OCI-LY7 (cell line): Measurements from ENCODE around the gene ZNF503. TPM values are rescaled to one million over a fixed set of nuclear protein-coding genes. Genes with fewer than 3 reads are reported as not detected.

Experiments used
- BruUV-seq: library from RNA; stranded (reverse); fragments of 400-500 nt; replicated peaks from 2 replicates; lab custom pipeline; 2021; lab: Mats Ljungman, UMichigan
- CTCF ChIA-PET: fragments of 300-600 bp; sonication (Branson Sonifier 250); formaldehyde crosslinking; loops from one replicate; lab custom pipeline; 2022; ENCODE audit warnings: antibody characterized with exemption; ENCODE audit not compliant: unreplicated experiment; lab: Charles Lee
- POLR2A ChIA-PET: fragments of 300-600 bp; sonication (Branson Sonifier 250); formaldehyde crosslinking; loops from one replicate; lab custom pipeline; 2022; ENCODE audit warnings: antibody characterized with exemption; lab: Charles Lee
- DNase-seq: peaks from one replicate; pipeline ENCODE4 v3.0.0-alpha.2; 2015; ENCODE audit warnings: low spot score
- H2AFZ ChIP-seq: fragments of 200-600 bp; sonication (generic), shearing (Covaris generic); 2 replicates; pipeline ENCODE4 v1.6.1; 2014; ENCODE audit warnings: mild to moderate bottlenecking, antibody characterized with exemption, low read length, moderate library complexity
- H3K27ac ChIP-seq: fragments of 200-600 bp; sonication (generic); 2 replicates; pipeline ENCODE4 v1.5.1; 2014; ENCODE audit warnings: mixed run types, low read depth, mild to moderate bottlenecking, moderate library complexity, low read length, inconsistent platforms; ENCODE audit not compliant: poor library complexity, severe bottlenecking
- H3K36me3 ChIP-seq: fragments of 200-600 bp; sonication (generic); 2 replicates; pipeline ENCODE4 v1.6.1; 2014; ENCODE audit warnings: mild to moderate bottlenecking, antibody characterized with exemption, low read length, moderate library complexity, mixed read lengths; ENCODE audit not compliant: insufficient read depth
- H3K4me1 ChIP-seq: fragments of 200-600 bp; sonication (generic); 2 replicates; pipeline ENCODE4 v1.5.1; 2014; ENCODE audit warnings: mild to moderate bottlenecking, low read length; ENCODE audit not compliant: insufficient read depth, poor library complexity, severe bottlenecking
- H3K4me2 ChIP-seq: fragments of 200-600 bp; sonication (generic); 2 replicates; pipeline ENCODE4 v1.6.1; 2014; ENCODE audit warnings: mild to moderate bottlenecking, low read length
- H3K4me3 ChIP-seq: fragments of 200-600 bp; sonication (generic); 2 replicates; pipeline ENCODE4 v1.5.1; 2014; ENCODE audit warnings: mild to moderate bottlenecking, low read depth, low read length; ENCODE audit not compliant: poor library complexity, severe bottlenecking
- H3K79me2 ChIP-seq: fragments of 200-600 bp; sonication (generic); 2 replicates; pipeline ENCODE4 v1.6.1; 2016; ENCODE audit warnings: low read depth, mild to moderate bottlenecking, low read length, moderate library complexity, mixed read lengths; ENCODE audit not compliant: insufficient read depth
- H3K9me2 ChIP-seq: fragments of 200-600 bp; sonication (generic); 2 replicates; pipeline ENCODE4 v1.6.1; 2016; ENCODE audit warnings: mild to moderate bottlenecking, low read length, mixed read lengths; ENCODE audit not compliant: insufficient read depth
- H3K9me3 ChIP-seq: fragments of 200-600 bp; sonication (generic); 2 replicates; pipeline ENCODE4 v1.6.1; 2014; ENCODE audit warnings: mild to moderate bottlenecking, mixed run types, low read length, mixed read lengths
- H4K20me1 ChIP-seq: fragments of 200-600 bp; sonication (generic); 2 replicates; pipeline ENCODE4 v1.6.1; 2014; ENCODE audit warnings: mild to moderate bottlenecking, antibody characterized with exemption, low read length, moderate library complexity, mixed read lengths; ENCODE audit not compliant: insufficient read depth
- CTCF ChIP-seq: fragments of 200-600 bp; sonication (generic); conservative IDR thresholded peaks from 2 replicates; pipeline ENCODE4 v1.5.1; 2014; ENCODE audit warnings: mild to moderate bottlenecking, antibody characterized with exemption, low read length, moderate library complexity, mixed read lengths
- EZH2phosphoT487 ChIP-seq: fragments of 200-600 bp; sonication (generic); IDR thresholded peaks from 2 replicates; pipeline ENCODE4 v1.6.1; 2018; ENCODE audit warnings: low read depth, borderline replicate concordance, mild to moderate bottlenecking, mixed run types, antibody characterized with exemption, low read length, moderate library complexity, mixed read lengths
- intact Hi-C: fragments of 100-400 bp; cut with micrococcal nuclease; formaldehyde crosslinking; loops from one replicate; pipeline ENCODE4 v1.10.0; 2022; ENCODE audit not compliant: unreplicated experiment
- total RNA-seq, 2 experiments: library from RNA; depleted of rRNA in 1 of 2; stranded (reverse); fragments of >200 nt in 1 of 2; shearing (Covaris generic) in 1 of 2; gene quantifications; 2 replicates each; pipeline ENCODE4 v1.2.3, GENCODE V29; 2014 to 2022

The ZNF503 gene
- total RNA-seq, 2 experiments from 2014 or later: not detected

DNA sequence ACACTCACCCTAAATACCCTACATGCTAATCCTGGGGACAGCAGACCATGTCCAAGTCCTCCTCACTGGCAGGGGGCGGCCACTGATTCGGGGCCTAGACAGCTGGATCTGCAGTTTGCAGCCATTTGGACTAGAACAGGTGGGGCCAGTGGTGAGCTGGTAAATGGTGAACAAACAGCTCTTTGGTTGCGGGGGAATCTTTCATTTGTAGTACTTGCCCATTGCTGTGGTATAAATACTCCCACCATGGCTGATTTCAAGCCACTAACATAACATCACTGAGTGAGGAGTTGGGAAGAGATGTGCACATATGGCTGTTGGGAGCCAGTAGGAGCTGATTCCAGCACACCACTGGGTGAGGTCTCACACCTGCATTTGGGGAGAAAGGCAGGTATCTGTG lies 13.5 kb downstream of the ZNF503 start:
- CTCF ChIA-PET: no interaction called here
- no peak overlapping the region for H3K4me2 ChIP-seq

DNA sequence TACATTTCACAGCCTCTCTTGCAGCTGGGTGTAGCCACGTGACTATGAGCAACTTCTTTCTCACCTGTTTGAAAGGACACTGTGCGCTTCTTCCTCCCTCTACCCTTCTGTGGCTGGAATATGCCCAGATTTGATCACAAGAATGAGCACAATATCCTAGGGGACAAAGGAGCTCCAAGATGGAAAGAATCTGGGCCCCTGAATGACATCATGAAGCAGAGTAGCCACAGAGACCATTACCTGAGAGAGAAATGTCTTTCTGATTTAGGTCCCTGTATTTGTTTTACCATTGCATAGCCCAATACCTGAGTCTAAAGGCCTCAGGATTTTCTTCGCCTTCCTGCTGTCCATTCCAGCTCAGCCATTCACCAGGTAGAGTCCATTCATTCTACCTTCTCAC lies 15.4 kb downstream of the ZNF503 start:
- Histone ChIP-seq H3K9me3 (no peaks in the 10 kb centered on the region), H3K4me2 (no peak overlapping the region), H3K36me3 (no peaks in the 10 kb centered on the region), H3K4me3 (no peak overlapping the region), H2AFZ (no peak overlapping the region), H3K27ac (no peak overlapping the region), H3K9me2 (no peaks in the 10 kb centered on the region), H3K79me2 (no peaks in the 10 kb centered on the region), H3K4me1 (no peaks in the 10 kb centered on the region), H4K20me1 (no peaks in the 10 kb centered on the region)
- ChIA-PET POLR2A (no interaction called here), CTCF (no interaction called here)
- intact Hi-C loops: no loop called here
- DNase-seq: no peak
- TF ChIP-seq CTCF (no peak), EZH2phosphoT487 (no peak)
- no TSS peak for BruUV-seq

More for the DNA sequence above, 13.5 kb downstream of the ZNF503 start:
- Histone ChIP-seq H3K9me3 (no peaks in the 10 kb centered on the region), H3K27ac (no peak overlapping the region), H3K4me3 (no peak overlapping the region), H3K36me3 (no peaks in the 10 kb centered on the region), H2AFZ (no peak overlapping the region), H3K79me2 (no peaks in the 10 kb centered on the region), H3K4me1 (no peaks in the 10 kb centered on the region), H4K20me1 (no peaks in the 10 kb centered on the region), H3K9me2 (no peaks in the 10 kb centered on the region)
- BruUV-seq: no TSS peak
- POLR2A ChIA-PET: no interaction called here
- no peak for DNase-seq
- intact Hi-C loops: no loop called here
- TF ChIP-seq CTCF (no peak), EZH2phosphoT487 (no peak)

DNA sequence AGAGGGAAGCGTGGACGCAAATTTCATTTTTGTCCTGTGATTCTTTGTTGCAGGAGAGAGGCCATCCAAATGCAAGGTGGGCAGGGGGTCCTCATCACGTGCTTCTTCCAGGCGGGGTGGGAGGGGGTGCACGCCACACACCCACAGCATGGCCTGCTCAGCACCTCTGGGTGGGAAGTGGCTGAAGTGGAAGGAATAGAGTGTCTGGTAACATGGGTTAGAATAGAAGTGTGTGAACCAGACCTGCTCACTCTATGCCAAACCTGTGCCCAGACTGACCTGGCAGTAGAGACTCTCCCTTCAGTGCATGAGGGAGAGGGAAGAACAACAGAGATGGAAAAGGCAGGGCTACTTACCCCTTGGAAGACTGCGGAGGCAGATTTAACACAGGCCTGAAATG lies 21.7 kb downstream of the ZNF503 start:
- no peaks in the 10 kb centered on the region for H3K9me2 ChIP-seq
- no TSS peak for BruUV-seq
- no peak for DNase-seq
- no peaks in the 10 kb centered on the region for H3K36me3 ChIP-seq
- H3K79me2 ChIP-seq: no peaks in the 10 kb centered on the region
- ChIA-PET POLR2A (no interaction called here), CTCF (no interaction called here)
- H2AFZ ChIP-seq: no peak overlapping the region
- H3K4me3 ChIP-seq: no peak overlapping the region
- no peak overlapping the region for H3K27ac ChIP-seq
- H3K4me1 ChIP-seq: no peaks in the 10 kb centered on the region
- no peaks in the 10 kb centered on the region for H4K20me1 ChIP-seq
- H3K4me2 ChIP-seq: no peak overlapping the region
- no peaks in the 10 kb centered on the region for H3K9me3 ChIP-seq
- intact Hi-C loops: no loop called here
- TF ChIP-seq EZH2phosphoT487: no peak
- no peak for TF ChIP-seq CTCF
